NK-92 treated with Interleukin-12 subunit alpha and Interleukin-12 subunit beta, amount 100 ng/mL, for 24 hours (cell line): ENCODE measurements around the gene C6orf47.
A peak's percentile ranks its signal among the peaks of the same experiment; 100 is the strongest.

Experiments
- DNase-seq: peaks from one replicate; lab custom pipeline; 2025; lab: John Stamatoyannopoulos, UW

Gene C6orf47

DNA sequence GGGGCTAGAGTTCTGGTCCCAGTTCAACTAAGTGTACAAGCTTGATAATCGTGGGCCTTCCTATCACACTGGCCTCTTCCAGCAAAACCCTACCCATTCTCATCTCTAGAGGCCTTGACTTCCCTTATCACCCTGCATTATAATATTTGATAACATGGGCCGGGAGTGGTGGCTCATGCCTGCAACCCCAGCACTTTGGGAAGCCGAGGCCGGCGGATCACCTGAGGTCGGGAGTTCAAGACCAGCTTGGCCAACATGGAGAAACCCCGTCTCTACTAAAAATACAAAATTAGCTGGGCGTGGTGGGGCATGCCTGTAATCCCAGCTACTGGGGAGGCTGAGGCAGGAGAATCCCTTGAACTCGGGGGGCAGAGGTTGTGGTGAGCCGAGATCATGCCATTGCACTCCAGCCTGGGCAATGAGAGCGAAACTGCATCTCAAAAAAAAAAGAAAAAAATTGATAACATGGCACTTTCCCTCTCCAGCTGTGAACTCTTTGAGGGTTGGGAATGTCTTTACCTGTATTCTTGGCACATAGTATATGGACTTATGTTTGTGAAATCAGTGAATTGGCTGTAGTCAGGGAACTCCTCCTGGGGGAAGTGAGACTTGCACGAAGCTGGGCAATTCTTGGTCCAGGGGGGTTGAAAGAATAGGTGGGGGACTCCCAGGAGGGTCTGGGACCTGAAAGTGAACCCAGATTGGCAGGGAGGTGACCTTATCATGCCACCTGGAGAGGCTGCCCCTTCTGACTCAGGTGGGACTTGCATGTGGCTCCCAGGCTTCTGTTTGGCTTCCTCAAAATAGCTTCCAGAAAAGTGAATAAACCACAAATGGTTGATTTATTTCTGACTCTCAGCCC, 915 bp upstream of the C6orf47 start:
- DNase-seq, result no peak

DNA sequence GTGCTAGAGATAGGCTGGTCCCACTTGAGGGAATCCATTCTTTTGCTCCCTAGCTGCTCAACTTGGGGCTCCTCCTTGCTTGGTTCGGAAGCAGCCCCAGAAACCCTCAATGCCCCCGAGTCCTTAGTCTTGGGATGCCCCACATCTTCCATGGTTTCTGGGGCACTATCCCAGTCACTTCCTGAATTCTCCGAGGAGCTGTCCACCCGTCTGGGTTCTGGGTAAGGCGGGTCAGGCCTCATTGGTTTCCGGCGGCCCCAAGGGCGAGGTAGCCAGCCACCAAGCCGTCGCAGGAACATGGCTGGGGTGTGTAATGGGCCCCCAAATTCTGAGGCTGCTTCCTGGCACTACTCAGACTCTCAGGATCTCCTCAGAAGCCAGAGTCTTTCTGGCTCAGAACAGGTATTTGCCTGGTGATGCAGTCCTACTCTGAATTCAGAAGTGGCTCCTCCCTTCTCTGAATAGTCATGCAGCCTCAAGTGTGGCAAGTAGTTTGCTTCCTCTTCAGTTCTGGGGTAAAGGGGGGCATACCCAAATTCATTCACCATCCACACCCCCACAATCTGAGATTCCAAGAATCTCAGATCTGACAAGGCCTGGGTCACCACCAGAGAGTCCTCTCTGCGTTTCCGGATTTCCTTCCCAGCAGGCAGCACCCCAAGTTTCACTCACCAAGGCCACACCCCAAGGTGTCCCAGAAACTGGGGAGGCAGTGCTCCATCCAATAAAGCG, 763 bp downstream of the C6orf47 start:
- DNase-seq, result no peak

DNA sequence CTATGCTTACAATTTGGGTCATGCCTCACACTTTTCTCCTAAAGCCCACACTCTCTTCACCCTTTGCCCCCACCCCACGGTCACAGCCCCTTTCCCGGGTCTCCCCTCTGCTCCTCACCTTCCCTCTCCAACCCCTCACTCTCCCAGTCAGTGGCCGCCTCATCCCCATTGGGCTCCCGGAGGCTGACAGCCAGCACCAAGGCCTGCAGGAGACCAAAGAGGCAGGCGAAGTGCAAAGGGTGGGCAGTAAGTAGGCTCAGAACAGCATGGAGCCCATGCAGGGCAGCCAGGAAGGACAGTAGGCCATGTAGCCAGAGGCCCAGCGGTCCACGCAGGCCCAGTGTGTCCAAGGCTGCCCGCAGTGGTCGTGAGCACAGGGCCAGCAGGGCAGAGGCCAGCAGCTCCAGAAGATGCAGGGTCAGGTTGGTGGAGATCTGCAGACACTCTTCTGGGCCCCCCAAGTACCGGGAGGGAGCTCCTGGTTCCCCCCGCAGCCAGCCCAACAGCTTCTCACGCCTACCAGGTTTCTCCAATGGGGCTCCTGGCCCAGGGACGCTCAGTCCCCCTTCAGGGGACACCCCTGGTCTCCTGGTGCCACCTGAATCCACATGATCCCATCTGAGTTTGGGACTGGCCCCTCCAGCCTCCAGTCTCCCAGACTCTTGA, 1.5 kb downstream of the C6orf47 start:
- no peak for DNase-seq

DNA sequence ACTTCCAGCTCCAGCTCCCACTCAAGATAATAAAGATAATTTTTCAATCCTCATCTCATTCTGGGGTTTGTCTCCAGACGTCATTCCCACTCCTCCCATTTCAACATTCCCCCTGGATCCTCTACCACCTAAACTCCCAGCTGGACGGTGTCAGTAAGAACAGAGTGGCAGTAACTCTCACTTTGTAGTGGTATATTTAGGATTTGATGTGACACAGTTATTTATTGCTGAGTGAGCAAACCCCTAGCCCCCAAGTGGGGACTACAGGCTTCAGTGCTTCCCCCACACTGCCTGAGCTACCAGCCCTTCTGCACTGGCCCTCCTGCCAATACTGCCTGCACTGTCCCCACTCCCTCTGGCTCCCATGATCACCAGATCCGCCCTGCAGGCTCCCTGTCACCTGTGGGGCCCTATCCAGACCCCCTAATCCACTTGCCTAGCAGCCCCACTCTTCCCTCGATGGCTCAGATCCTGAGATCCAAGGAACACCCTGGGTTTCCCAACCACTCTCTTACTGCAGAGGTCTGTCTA, 2.4 kb downstream of the C6orf47 start:
- DNase-seq, result no peak

DNA sequence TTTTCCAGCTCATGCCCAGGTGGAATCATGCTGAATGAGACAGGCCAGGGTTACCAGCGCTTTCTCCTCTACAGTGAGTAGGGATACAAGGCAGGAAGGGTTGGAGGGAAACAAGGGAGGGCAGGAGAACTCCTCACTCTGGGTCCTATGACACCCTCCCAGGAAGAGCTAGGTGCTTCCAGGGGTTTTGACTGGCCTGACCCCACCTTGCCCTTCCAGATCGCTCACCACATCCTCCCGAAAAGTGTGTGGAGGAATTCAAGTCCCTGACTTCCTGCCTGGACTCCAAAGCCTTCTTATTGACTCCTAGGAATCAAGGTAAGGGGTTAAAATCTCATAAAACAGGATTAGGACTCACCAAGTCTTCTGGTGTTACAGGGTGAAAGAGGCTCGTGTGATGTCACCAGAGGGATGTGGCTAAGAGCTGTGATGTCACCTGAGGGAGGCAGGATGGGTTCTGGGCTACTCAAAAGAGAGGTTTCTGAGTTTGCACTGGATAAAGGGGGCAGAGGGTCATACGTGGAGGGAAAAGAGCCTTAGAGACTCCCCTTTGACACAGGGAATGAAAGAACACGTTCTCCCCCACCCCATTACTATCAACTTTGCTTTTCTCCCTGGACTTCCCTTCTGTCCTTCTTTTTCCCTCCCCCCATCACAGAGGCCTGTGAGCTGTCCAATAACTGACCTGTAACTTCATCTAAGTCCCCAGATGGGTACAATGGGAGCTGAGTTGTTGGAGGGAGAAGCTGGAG, 3.0 kb downstream of the C6orf47 start:
- DNase-seq, result peak; percentile 18

DNA sequence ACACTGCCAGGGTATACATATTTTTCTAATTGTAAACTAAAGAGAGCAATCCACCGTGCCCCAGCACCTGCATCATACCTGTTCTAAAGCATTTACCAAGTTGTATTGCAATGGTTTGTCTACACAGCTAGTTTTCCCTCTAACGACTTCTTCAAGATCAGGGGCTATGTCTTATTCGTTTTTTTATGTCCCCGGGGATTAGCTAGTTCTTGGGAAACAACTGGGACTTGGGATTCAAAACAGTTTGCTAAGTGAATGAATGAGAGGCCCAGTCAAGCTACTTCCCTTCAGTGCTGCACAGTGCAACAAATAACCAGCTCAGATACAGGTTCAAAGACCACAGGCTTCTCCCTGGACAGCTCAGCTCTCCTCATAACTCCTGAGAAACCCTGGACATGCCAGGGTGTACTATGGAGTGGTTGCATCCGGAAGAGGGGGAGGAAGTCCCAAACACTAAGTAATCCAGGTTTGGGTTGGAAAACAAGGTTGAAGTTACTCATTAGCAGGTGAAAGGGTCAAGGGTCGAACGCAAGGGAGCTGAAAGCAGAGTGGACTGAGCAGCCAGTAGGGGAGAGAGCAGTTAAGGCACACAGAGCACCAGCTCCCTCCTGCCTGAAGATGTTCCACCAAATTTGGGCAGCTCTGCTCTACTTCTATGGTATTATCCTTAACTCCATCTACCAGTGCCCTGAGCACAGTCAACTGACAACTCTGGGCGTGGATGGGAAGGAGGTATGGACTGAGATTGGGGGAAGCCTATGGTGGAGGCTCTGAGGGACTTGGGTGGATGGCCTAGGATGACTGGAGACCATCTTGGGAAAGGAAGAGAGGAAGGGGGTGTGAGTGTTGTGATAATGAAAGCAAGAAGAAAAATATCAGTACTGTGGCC, 5.0 kb downstream of the C6orf47 start, which contains the start of gene APOM:
Gene APOM, plus strand, starts transcription at position 546 of the 889 bp plus-strand sequence. Its CDS starts 73 bp downstream, at position 619.
- no peak for DNase-seq

DNA sequence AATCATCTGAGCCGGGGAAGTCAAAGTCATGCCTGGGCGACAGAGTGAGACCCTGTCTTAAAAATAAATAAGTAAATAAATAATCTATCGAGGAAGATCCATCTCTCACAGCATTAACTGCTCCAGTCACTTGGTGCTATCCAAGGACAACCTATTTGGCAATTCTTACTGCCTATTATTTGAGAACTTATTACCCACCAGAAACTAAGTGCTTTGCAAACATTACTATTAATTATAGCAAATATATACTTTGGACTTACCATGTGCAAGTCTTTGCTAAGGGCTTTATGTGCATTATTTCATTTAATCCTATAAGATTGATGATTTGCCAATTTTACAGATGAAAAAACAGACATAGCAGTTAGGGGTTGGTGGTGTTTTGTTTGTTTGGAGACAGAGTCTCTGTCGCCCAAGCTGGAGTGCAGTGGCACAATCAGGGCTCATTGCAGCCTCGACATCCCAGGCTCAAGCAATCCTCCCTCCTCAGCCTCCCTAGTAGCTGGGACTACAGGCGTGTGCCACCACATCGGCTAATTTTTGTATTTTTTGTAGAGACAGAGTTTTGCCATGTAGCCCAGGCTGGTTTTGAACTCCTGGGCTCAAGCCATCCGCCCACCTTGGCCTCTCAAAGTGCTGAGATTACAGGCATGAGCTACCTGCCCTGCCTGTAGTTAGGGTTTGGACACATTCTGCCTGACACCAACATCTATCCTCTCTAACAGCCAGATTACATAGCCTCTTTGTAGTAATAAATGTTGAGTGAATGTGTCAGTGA, 5.8 kb downstream of the C6orf47 start:
- no peak for DNase-seq

DNA sequence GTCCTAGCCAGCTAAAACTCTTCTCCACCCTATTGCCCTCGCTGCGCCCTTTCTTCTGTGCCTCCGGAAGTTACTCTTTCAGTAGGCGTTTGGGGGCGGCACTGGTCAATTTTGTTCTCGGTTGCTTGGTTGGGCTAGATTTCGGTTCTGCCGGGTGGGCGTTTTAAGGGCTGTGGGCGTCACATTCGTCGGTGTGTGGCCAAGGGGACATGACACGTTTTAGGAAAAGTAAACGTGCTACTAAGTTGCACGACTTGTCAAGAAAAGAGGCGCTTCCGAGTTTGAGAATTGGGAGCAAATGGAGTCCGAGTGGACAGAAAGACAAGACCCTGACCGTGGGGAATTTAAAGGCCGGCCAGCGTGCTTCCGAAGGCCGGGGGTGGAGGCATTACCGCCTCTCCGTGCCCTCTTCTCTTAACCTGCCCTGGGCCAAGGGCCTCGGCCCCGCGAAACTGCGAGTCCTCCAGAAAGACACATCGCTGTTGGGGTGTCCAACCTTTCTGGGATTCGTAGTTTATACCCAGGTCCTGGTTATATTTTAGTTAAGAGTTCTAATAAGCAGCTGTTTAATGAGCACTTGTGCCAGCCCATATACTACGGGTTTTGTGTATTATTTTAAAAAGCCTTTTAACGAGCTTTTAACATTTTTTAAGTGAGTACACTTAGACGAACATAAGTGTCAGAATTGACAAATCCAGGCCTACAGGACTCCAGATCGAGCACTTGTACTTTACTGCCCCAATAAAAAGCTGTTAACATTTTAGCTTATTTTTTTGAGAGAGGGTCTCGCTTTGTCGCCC, 7.5 kb downstream of the C6orf47 start:
- peak; percentile 88 for DNase-seq

DNA sequence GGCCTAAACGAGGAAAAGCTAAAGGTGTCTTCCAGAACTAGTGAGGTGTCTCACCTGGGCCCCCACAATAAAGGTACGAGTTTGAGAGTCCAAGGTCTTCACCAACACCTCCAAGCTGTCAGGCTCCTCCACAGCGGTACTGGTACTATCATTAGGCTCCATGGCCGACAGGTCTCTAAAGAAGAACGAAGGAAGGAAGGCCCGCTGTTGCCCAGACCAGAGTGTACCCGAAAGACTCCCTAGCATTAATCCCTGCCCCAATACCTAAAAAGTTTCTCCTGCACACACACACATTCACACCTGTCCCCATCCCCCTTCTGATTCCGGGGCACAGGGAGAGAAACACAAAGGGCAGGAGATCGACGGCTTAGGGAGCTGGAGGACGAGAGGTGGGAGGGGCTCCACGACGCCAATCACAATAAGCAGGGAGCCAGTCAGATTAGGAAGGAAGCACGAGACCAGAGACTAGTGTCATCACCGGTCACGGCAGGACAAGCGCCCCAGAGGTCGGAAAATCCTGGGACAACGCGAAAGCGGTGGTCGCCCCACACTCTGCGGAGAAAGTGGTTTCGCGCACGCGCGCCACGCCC, 8.9 kb downstream of the C6orf47 start:
- DNase-seq, result no peak

DNA sequence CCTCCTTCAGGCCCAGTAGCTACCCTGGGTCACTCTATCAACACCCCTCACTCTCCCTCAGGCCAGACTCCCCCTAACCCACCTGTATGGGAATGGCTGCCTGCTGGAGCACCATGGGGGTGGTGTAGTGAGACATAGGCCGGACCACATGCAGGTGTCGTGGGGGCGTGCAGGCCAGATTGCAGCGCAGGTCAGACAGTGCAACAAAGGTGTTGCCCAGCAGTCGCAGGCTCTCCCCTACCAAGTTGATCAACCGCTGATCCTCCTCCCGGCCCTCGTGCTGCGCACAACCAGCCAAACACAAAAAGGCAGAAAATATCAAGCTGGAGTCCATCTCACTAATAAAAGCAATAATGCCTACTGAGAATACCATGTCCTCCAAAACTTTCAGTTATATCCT, 15.3 kb downstream of the C6orf47 start:
- no peak for DNase-seq

DNA sequence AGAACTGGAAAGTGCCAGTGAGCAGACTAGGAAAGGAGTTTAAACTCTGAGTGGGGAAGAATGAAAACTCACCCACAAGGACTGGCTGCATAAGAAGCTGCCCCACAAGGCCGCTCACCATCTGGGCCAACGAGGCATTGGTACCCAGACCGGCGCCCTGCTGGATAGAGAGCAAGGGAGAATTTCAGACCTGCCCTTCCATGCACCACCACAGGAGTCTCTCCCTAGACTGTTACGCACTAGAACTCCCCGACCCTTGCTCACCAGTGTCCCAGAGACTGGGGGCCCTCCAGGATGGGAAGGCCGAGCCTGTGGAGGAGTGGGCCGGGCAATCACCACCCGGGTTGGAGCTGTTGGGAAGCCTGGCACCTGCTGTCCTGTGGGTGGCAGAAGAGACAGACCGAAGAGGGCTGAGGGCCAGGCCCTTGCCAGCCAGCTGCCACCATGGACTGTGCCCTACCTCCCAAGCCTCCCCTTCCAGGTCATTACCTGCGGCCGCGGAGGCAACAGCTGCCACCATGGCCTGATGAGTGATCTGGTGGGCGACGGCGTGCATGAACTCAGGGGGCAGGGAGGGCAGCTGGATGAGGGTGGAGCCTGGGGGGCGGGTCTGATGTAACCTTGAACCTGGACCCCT, 16.6 kb downstream of the C6orf47 start:
- no peak for DNase-seq

DNA sequence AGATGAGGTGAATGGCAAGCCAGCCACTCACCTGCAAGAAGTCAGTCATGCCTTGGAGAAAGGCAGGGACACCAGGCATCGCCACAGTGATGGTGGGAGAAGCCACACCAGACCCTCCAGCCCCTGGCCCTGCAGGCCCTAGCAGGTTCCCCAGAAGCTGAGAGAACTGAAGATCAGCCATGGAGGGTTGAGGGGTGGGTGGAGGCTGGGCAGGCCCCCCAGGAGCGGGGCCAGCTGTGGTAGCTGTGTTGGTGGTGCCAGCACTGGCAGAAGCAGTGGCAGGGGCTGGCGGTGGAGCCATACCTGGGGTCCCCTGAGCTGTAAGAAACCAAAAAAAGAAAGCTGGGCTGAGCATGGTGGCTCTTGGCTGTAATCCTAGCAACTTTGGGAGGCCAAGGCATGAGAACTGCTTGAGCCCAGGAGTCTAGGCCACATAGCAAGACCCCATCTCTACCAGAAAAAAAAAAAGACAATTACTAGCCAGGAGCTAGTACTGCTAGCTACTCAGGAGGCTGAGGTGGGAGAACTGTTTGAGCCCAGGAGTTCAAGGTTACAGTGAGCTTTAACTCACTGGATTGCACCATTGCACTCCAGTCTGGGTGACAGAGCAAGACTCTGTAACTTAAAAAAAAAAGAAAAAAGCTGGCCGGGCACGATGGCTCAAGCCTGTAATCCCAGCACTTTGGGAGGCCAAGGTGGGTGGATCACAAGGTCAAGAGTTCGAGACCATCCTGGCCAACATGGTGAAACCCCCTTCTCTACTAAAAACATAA, 17.6 kb downstream of the C6orf47 start:
- no peak for DNase-seq

DNA sequence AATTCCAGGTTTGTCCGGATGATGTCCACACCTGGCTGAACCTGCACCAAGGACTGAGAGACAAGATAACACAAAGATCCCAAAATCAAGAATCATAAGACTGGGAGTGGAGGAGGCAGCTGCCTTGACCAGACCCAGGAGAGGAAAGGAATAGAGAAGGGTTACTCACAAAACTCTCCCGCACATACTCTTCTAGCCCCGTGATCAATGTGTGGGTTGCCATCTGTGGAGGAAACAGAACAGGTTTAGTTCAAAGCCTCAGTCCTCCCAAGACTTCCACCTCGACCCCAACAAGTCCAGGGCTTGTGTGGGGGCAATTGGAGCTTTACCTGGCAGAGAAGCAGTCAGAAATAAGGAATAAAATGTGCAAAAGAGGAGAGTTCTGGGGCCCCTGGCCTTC, 19.2 kb downstream of the C6orf47 start:
- no peak for DNase-seq

DNA sequence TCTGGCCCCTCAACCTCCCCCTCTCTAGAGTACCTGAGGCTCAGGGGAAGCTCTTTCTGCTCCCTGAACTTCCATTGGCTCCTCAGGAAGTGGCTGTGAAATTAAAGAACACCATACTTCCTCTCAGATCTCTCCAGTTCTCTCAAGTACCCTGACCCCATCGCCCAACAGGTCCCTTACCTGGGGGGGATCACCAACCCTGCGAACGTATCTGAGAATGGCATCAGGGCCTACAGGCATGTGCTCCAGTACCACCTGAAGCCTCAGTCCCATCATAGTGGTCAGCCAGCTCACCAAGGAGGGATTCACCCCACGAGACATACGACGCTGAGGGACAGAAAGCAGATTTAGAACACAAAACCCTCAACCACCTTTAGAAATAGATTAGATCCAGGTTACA, 20.0 kb downstream of the C6orf47 start:
- no peak for DNase-seq

DNA sequence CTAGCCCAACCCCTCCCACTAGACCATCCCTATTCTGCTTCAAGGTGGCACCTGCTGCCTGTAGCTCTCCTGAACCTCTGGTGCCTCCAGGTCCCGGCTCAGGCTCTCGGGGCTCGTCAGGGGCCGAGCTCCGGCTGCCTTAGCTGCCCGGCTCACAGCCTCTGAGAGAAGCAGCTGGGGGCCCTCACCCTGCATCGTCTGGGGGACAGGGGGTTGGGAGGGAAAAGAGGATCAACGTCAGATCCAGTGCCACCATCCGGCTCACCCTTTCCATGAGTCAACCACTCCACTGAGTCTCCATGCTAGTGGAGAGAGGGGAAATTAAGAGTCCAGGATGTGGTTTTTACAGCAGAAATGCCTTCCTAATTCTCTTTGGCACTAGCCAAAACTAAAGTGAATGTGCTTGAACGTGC, 21.1 kb downstream of the C6orf47 start:
- no peak for DNase-seq

DNA sequence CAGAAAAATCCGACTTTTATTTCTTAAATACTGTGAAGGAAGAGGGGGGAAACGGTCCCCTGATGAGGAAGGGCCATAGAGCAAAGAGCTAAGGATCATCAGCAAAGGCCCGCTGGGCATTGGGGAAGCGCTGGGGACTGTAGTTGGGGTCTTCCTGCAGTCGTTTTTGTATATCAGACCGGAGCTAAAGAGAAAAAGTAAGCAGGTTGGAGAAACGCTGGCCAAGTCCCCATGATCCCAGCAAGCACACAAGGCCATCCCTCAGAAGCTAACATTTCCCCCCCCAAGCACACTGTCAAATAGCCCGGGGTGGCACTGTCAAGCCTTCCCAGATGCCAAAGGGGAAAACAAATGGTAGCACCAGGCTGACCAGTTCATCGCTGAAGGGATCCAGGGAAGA, 21.5 kb downstream of the C6orf47 start:
- DNase-seq, result no peak
